ENCODE results near the gene PTK6.

The PTK6 gene

DNA sequence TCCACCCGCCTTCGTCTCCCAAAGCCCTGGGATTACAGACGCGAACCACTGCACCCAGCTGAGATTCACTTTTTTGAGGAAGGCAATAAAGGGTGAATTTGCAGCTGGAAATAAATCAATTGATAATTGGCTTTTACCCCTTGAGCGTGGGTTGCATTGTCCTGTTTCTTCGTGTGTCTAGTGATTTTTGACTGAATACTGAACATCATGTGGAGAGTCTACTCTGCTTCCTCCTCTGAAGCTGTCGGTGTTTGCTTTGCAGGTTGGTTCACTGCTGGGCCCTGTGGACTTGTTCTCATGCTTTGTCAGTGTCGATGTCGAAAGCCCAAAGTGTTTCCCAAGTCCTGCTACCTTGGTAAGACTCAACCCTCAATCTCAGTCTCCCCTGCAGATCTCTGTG lies 32.5 kb downstream of the PTK6 start:
- no peak for DNase-seq

DNA sequence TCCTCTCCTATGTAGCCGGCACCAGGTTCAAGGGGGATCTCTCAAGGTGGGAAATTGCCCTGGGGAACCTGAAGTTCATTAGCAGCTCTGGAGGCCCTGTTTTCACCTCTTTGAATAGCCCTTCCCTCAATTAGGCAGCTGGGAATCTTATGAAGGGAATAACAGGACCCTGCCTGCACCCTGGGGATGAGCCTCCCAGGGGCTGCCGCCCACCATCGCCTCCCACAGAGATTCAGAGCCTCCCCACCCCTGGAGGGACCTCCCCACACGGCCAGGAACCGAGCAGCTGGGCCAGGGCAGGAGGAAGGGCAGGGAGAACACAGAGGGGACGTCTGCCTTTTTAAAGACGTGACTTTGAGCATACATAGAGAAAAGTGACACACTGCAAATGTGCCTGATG lies 33.7 kb downstream of the PTK6 start:
- DNase-seq = no peak

DNA sequence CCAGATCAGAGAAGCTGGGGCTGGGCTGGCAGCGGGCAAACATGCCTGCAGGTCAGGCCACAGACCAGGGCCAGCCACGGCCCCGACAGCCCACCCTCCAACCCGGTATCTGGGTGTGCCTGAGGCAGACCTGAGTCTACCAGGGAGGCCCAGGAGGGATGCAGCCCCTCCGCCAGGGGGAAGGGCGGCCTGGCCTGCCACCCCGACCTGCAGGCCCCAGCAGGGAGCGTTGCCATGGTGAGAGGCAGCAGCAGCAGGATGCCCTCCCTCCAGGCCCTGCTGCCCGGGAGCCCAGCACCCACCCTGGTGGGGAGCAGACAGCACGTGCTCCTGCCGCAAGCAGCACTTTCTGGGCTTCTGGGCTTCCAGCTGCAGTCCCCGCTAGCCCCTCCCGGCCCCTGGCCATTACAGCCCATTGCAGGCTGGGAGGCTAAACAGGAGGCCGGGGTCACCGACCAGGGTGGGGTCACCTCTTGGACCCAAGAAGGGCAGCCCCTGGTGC lies 34.5 kb downstream of the PTK6 start:
- DNase-seq = no peak

DNA sequence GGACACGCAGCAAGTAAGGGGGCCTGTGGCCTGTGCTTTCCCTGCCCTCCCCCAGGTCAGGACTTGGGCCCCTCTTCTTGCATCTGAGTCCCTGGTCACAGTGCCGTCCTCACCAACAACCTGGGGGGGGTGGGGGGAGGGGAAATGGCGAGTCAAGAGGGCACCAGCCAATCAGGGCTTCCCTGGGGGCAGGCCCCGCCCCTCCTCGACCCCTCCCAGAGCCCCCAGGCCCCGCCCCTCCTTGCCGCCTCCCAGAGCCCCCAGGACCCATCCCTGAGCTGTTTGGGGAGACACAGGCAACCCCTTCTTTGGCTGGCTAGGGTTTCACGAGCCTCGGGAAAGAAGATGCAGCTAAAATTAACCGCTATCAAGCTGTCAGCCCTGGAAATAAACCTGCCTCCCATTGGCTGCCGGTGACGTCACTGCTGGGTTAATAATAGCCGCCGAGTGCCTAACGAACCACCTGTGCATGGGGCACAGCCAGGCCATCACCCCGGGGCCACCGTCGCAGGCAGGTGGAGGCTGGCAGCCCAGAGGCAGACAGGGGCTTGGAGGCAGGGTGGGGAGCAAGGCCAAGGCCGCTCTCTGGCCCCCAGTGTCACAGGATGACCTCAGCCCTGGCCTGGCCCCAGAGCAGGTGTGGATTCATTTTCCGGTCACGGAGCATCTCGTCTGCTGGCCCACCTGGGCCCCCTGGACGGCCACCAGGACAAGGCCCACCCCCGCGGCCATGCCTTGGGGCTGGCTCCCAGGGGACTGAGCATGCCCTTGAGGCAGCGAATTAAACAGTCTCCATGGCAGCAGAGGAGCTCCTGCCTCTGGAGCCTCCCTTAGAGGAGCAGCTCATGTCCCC lies 35.1 kb downstream of the PTK6 start:
- DNase-seq = no peak

DNA sequence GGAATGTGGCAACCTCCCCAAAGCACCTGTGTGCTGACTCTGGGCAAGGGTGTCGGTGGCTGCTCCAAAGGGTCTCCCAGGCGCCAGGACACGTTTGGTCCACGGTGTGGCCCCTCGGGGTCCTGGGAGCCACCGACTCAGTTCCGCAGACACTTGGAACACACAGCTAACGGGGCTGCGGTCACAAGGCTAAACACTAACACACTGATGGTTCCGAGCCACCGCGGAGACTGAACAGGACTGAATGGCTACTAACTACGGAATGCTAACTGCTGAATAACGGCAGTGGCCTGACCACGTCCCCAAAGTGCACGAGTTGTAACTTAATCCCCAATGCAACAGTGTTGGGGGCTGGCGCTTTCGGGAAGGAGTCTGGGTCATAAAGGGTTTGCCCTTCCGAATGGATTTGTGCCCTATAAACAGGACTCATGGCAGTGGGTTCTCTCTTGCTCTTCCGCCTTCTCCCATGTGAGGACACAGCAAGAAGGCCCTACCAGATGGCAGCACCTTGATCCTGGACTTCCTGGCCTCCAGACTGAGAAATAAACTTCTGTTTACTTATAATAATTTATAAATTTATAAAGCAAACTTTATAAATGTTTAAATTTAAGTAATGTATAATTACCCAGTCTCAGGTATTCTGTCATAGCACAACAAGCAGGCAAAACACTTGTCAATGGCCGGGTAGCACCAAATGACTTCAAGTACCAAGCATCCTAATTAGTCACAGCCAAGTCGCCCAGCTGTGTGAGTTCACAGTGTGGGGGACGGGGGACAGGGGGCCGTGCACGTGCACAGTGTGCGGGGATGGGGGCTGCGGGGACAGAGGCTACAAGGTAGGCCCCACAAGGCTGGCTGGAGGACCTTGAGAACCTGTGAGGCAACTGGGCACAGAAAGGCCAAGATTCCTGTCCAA lies 36.0 kb downstream of the PTK6 start:
- DNase-seq = no peak

DNA sequence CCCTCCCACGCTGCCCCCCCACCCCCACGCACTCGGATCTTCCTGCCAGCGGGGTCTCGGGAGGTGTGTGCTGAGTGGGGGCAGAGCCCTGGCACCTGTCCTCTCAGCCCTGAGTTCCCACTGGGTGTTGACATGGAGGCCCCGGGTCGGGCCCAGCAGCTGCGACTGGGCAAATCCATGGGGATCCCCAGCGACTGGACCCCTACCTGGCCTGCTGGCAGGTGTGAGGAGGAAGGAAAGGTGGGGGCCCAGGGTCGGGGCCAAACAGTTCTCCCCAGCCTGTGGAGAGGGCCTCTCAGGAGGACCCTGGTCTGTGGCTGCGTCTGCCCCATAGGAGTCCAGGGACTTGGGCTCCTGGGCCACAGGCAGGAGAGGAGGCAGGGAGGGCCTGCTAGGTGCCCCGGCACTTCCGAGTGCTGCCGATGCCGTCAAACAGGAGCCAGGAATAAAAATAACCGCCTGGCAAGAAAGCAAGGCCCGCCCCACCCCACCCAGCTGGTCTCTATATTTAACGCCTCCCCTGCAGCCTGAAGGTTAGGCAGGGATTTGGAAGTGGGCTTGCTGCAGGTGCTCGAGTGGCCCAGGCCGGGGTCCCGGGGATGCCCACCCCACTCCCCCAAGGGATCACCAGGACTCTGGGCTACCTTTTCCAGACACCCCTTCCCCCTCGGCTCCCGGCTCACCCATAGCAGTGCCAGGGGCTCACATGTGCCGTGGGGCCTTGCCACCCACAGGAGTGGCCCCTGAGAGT lies 36.9 kb downstream of the PTK6 start:
- no peak for DNase-seq

DNA sequence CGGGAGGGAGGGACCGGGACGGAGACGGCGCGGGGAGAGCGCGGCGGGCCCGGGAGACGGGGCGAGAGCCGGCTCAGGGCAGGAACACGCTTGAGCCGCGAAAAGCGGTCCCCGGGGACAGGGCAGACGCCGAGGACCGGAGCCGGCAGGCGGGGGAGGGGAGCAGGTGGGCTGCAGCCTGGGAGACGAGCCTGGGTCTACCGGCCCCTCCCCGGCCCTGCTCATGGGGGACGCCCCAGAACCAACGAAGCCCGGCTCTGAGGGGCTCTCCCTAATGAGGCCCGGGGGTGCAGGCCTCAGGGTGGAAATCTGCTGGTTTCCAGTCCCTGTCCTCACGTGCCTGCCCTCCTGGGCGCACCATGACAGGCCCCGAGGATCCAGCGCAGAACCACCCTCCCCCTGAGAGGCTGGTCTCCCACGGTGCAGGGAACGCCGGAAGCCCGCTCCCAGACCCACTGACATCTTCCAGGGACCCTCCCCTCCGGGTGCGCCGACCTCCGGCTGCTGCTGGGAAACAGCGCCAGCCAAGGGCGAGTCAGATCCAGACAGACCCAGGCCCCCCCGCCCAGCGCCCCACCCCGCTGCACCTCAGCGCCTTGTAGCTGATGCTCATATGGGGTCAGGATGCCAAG lies 37.7 kb downstream of the PTK6 start:
- no peak for DNase-seq

DNA sequence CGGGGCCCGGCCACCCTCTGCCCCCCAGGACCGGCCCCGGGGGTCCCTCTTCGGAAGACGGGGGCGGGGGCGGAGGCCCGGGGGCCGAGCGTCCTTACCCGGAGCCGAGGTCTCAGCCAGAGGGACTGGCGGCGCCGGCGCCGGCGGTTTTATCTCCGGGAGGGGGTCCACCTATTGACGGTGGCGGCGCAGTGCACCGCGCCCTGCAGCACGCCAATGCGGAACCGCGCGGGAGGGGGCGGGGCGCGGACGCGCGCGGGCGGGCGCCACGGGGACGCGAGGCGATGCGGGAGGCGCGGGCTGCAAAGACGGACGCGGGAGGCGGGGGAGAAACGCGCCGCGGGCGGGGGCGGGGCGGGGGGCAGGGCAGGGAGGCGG lies 38.2 kb downstream of the PTK6 start, which contains the start of gene EEF1A2:
Gene EEF1A2 (minus strand): TSS at position 124 of the 378 bp plus-strand sequence. CDS start 1,320 bp downstream, outside the sequence.
- DNase-seq = peak; percentile 53

DNA sequence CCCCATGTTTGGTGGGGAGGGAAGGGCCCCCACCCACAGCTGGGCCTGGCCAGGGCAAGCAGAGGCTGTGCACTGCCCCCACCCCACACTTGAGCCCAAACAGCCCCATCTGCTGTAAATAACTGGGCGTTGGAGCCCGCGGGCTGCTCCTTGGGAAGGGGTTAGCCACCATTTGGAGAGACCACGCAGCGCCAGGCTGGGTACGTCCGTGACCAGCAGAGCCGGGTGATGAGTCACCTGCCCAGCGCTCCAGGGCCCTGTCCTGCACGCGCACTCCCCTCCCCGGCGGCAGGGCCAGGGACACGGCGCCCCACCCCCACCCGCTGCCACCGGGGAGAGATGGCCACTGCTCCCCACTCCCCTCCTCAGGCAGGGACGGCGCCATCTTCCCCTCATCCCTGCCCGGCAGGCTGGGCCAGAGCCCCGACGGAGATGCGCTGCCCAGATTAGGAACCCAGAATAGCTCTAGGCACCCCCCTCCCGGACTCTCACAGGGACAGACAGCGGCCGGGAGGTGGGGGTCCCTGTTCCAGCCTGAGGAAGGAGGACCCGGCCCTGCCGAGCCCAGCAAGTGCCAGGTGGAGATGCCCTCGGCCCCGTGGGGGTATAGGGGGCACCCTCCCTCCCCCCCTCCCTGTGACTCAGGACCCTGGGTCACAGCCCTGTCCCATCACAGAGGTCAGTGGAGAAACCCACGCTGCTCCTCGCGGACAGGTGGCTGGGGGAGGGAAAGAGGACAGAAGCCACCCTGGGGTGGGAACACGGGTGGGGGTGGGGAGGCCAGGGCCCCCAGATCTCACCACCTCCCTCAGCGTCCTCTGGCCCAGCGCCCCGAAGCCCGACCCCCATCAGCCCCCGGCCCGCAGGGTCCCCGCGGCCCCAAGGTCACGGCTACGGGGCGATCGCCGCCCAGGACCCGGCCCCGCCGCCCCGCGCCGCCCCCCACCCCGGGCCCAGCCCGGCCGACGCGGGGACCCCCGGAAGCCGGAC lies 38.9 kb downstream of the PTK6 start:
- no peak for DNase-seq

DNA sequence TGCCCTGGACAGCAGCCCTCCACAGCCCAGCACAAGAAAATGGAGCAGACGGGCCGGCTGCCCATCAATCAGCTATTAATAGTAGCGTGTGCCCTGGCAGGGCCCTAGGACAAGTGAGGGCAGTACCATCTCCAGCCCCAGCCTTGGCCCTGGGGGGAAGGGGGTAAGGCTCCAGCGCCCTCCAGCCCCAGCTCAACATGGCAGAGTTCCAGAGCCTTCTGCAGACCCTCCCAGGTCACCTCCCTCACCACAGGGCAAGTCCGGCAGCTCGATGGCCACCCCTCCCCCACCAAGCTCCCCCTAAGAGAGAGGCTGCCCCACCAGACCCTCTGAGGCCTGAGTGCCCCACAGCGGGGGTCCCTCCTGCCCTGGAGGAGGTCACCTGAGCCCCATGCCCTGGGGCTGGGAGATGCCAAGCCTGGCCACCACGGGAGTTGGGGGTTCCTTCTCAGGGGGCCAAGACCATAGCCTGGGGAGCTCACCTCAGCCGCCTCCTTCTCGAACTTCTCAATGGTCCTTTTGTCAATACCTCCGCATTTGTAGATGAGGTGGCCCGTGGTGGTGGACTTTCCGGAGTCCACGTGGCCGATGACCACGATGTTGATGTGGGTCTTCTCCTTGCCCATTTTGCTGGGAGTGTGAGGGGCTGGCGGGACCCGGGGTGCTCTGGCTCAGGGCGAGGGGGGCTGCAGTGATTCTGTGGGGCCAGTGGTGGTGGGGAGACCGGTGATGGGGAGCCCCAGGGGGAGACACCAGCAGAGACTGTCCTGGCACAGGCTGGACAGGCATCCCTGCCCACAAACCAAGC lies 39.8 kb downstream of the PTK6 start:
- no peak for DNase-seq

DNA sequence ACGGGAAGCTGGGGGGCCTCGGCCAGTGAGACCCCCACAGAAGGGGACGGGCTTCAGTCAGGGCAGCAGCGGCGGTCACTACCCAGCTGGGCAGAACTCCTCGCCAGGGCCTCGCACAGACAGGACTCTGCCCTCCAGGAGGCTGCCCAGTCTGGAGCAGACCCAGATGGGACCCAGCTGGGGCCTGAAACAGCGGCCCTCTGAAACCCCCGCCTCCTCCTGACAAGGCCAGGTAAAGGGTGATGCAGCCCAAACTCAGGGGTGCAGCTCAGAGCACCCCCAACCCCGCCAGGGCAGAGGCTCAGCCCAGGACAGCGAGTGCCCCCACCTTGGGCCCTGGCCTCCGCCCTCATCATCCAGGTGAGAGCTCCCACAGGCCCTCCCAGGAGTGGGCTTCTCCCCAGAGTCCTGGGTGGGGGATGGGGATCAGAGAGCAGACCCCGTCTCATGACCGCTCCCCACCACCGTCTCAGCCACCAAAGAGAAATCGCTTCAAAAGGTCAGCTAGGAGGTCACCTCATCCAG lies 40.5 kb downstream of the PTK6 start:
- no peak for DNase-seq

DNA sequence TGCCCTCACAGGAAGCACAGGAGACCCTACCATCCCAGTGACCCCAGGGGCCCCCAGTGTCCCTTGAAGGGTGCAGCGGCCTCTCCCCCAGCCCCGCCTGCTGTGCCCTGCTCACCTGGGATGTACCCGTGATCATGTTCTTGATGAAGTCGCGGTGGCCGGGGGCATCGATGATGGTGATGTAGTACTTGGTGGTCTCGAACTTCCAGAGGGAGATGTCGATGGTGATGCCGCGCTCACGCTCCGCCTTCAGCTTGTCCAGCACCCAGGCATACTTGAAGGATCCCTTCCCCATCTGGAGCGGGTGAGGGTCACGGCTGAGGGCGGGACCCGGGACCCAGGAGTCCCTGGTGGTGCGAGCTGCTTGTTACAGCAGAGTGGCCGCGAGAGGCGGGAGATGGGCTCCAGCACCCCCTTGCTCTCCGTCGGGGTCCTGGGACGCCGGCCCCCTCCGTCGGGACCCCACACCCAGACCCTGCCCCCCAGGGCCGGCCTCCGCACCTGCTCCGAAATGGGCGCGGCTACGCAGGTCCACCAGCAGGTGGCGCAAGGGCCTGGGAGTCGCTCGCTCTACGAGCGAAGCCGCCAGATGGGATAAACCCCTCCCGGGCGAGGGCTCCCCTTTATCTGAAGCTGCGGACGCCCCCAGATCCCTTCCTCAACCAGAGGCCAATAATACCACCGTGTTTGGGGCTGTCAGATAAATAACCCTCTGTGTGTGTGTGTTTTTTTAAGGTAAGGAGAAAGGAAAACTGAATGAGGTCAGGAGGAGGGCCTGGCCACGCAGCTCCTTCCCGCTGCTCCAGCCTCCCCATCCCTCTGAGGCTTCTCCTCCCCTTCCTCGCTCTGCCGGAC lies 41.2 kb downstream of the PTK6 start:
- peak; percentile 84 for DNase-seq

DNA sequence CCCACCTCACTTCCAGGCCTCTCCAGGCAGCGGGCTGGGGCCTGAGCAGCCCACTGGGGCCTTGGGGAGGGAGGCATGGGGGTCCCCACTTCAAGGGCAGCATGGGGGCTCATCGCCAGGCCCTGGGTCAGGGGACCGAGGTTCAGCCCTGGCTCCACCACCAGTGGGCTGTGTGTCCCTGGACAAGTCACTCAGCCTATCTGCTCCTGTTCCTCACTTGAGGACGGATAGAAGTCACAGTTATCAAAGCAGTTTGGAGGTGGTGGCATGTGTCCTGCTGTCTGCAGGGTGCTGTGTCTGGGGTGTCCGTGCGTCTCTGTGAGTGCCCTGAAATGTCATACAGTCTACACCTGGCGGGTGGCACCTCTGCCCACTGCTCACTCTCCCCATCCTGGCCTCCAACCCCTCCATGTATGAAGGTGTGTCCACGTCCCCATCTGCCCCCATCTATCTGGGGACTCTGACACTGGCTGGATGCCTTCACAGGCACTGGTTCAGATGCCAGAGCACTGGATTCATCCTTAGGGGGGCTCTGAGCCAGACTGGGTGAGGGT lies 41.9 kb downstream of the PTK6 start:
- no peak for DNase-seq

DNA sequence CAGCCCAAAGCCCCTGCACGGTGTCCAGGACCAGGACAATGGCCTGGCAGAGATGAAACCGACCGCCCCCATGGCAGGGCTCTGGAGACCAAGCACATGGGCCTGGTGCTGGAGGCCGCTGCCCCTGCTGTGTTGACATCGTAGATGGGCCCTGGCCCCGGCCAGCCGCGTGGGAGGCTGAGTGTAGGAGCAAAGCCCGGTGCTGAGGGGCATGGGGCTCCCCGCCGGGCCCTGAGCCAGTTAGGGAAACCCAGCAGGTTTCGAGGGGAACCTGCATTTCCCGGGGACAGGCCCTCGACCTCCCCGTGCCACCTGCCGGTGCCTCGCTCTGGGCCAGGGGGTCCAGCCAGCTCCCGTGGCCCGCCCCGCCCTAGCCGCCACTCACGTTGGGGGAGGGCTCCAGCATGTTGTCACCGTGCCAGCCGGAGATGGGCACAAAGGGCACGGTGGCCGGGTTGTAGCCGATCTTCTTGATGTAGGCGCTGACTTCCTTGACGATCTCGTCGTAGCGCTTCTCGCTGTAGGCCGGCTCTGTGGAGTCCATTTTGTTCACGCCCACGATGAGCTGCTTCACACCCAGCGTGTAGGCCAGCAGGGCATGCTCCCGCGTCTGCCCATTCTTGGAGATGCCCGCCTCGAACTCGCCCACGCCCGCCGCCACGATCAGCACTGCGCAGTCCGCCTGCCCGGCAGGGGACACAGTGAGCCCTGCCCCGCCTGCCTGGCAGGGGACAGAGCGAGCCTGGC lies 42.6 kb downstream of the PTK6 start:
- no peak for DNase-seq

DNA sequence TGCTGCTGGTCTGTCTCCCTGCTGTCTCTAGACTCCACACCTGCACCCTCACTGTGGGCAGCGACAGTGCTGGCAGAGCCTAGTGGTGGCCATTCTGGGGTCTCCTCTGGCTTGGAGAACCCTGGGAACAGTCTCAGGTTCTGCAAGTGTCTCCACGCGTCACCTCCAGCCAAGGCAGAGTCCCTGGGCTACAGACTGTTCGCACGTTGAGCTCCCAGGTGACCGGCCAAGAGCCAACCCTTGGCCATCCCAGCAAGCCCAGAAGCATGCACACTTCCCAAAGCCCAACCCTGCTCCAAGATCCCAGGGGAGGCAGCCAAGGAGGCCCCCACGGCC lies 43.1 kb downstream of the PTK6 start:
- DNase-seq = no peak

DNA sequence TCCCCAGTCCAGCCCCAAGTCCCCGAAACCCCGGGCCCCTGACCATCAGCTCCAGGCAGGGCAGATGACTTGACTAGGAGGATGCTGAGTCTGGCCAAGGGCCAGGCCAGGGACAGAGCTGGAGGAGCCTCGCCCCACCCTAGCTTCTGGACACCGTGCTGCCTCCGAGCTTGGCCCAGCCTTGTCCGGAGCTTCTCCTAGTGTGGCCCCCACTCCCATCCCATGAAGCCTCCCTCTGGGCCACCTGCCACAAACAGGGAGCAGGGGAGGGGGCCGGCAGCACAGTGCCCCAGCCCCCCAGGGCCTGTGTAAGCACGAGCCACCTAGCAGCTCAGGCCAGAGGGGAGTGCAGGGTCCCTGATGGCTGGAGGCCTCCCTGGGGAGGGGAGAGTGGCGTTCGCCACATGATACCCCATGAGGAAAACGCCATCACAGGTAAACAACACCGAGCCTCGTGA lies 43.6 kb downstream of the PTK6 start:
- DNase-seq = no peak

DNA sequence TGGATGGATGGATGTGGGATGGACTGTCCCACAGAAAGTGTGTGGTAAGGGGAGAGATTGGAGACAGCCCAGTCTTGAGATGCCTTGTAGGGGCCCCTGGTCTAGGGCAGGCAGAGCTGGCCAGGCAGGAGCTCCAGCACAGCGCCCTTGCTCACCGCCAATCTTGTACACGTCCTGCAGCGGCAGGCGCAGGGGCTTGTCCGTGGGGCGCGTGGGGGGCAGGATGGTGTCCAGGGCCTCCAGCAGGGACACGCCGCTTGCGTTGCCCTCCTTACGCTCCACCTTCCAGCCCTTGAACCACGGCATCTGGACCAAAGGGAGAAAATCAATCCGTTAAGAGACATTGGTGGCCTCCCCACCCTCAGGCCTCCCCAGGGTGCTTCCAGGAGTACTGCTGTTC lies 44.2 kb downstream of the PTK6 start:
- DNase-seq = no peak

DNA sequence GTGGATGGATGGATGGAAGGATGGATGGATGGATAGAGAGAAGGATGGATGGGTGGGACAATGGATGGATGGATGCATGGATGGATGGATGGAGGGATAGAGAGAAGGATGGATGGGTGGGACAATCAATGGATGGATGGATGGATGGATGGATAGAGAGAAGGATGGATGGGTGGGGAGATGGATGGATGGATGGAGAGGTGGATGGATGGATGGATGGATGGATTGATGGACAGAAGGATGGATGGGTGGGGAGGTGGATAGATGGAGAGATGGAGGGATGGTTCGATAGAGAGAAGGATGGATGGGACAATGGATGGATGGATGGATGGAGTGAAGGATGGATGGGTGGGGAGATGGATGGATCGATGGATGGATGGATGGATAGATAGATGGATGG lies 44.7 kb downstream of the PTK6 start:
- no peak for DNase-seq
